Spleen (tissue), 7 donors: ENCODE measurements around the gene HOXC10.

Source experiments
- POLR2A ChIP-seq, 3 donors: fragments of 450-650 bp; IDR thresholded peaks; one replicate each; pipeline ENCODE4 v1.5.1; 2017; ENCODE audit warnings: antibody characterized with exemption in 3 of 3, mild to moderate bottlenecking in 1 of 3
- TF ChIP-seq, protein P1 (sequence below), 11 experiments: fragments of 200-600 bp in 7 of 11; fragments of 450-650 bp in 4 of 11; sonication (generic) in 4 of 11; IDR thresholded peaks in 8 of 11; conservative IDR thresholded peaks in 3 of 11; 1 replicate in 7 of 11; 2 replicates in 4 of 11; pipeline versions ENCODE4 v1.4.0 to v1.8.0; 2016 to 2021; ENCODE audit warnings: antibody characterized with exemption in 11 of 11, inconsistent platforms in 4 of 11, mild to moderate bottlenecking in 1 of 11
- donor health status: DM: no; HTN: no; CAD: no; lungs with moderate emphysema.
- donor health status: DM: no; HTN: no; CAD: no.
- donor health status: DM: no; HTN: no; CAD: no.

DNA sequence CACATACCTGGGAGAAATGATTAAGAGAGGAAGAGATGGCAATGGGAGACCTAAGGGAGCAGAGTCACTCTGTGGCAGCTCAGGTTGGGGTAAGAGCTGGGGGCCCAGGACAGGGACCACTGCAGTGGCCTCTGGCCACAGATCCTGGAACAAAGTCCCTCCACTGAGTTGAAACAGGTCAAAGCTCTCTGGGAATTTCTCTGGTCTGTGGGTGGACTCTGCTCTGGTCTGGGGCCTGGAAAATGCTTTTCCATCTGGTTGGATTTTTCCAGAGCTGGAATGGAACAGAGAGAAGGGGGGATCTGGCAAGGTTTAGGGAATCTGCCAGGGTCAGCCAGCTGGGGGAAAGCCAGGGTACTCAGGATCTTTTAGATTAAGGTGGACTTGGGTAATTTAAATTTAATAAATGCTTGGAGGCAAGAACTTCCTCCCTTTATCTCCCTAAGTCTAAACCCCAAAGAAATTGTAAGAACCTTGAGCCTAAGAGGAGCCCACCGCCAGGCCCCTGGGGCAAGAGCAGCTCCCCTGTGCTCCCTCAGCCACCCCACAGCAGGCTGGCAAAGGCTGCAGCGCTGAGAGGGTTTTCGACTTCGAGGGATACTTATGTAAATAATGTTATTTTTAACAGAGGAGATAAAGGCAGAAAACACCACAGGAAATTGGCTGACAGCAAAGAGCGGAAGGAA is 3.7 kb downstream of the HOXC10 start:
- TF ChIP-seq, protein P1, sequence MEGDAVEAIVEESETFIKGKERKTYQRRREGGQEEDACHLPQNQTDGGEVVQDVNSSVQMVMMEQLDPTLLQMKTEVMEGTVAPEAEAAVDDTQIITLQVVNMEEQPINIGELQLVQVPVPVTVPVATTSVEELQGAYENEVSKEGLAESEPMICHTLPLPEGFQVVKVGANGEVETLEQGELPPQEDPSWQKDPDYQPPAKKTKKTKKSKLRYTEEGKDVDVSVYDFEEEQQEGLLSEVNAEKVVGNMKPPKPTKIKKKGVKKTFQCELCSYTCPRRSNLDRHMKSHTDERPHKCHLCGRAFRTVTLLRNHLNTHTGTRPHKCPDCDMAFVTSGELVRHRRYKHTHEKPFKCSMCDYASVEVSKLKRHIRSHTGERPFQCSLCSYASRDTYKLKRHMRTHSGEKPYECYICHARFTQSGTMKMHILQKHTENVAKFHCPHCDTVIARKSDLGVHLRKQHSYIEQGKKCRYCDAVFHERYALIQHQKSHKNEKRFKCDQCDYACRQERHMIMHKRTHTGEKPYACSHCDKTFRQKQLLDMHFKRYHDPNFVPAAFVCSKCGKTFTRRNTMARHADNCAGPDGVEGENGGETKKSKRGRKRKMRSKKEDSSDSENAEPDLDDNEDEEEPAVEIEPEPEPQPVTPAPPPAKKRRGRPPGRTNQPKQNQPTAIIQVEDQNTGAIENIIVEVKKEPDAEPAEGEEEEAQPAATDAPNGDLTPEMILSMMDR (IDR thresholded peaks at IDR 0.05 in 8 of 11, conservative IDR thresholded peaks at IDR 0.05 in 3 of 11) = no peak
- TF ChIP-seq POLR2A (IDR thresholded peaks at IDR 0.05) = no peak
